ENCODE results near the gene NEU1.

GRCh38 chr6:31871046-31871659 is 8.5 kb upstream of the NEU1 start:
- no peak for TF ChIP-seq EZH2 (IDR thresholded peaks at IDR 0.05; ENCODE audit: insufficient read depth, poor library complexity, severe bottlenecking)
- no peak for TF ChIP-seq EZH2phosphoT487 (IDR thresholded peaks at IDR 0.05; ENCODE audit: insufficient read depth, low read depth)
